HT1080 (cell line): ENCODE data around the gene KCTD21. TPM values are rescaled to one million over a fixed set of nuclear protein-coding genes. Genes with fewer than 3 reads are reported as not detected.
"Not testable (repeated sequence)": the region's sequence is repeated elsewhere in the genome, so short reads cannot be mapped to it uniquely, and the experiment has no call there.

Experiments
- DNase-seq: peaks from one replicate; pipeline ENCODE4 v3.0.0-alpha.2; 2015; ENCODE audit warnings: low read depth
- total RNA-seq: library from RNA; depleted of rRNA; stranded (reverse); fragments of >200 nt; shearing (Covaris generic); gene quantifications from 2 replicates; pipeline ENCODE4 v1.2.3, GENCODE V29; 2014

The KCTD21 gene
- total RNA-seq, 1 experiment from 2014 or later, result 7.5 TPM

DNA sequence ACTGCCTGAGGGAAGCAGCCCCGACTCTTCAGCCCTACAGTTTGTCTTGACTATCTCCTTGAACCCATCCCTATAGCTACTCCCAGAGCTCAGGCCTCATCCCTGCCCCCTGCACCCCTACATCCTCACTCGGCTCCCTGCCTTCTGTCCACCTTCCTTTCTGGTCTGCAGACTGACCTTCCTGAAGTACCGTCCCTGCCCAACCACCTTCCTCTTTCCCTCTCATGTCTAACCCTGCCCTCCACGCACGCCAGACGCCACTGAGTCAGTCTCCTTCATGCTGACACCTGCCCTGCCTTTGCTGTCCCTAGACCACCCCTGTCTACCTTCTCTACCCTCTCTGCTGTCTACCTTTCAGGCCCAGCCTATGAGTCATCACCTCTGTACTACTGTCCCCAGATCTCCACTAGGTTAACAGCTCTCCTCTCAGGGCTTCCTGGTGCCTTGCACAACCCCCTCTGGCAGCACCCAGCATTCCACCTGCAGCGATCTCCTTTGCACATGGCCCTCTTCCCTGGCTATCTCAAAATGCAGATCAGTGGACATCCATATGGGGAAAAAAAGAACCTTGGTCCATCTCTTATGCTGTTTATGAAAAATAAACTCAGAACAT lies 8.9 kb downstream of the KCTD21 start:
- no peak for DNase-seq

DNA sequence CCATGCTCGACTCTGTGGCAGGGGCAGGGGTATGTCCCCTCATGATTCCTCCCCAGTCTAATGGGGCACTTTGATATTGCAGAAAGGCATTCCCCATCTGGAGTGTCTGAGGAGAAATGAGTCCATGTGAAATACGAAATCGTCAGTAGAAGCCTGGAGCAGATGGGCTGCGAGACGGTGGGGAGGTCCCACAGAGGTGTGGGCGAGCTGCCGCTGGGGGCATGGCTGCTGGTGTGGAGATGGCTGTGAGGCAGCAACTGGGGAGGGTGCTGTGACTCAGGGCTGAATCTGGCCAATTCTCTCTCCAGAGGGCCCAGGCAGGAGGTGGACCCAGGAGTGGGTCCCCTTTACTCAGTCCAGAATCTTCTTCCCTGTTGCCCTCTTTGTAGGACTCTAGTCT lies 11.2 kb downstream of the KCTD21 start:
- DNase-seq, result no peak

DNA sequence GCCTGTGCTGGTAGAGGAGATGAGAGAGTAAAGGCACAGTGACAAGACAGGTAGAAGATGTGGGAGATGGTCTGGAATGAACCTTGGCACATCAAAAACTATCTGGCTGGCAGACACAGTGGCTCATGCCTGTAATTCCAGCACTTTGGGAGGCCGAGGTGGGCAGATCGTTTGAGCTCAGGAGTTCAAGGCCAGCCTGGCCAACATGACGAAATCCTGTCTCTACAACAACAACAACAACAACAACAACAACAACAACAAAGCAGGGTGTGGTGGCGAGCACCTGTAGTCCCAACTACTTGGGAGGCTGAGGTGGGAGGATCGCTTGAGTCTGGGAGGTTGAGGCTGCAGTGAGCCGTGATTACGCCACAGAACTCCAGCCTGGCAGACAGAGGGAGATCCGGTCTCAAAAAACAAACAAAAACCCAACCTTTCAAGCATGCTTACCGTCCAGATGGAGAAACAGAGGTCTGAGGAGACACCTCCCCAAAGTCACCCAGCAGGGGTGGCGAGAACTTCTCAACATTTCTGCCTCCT lies 11.8 kb downstream of the KCTD21 start:
- DNase-seq, result no peak

DNA sequence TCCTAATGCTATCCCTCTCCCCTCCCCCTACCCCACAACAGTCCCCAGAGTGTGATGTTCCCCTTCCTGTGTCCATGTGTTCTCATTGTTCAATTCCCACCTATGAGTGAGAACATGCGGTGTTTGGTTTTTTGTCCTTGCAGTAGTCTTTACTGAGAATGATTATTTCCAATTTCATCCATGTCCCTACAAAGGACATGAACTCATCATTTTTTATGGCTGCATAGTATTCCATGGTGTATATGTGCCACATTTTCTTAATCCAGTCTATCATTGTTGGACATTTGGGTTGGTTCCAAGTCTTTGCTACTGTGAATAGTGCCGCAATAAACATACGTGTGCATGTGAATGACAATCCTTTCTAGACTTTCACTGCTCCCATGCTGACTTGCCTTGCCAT lies 12.6 kb downstream of the KCTD21 start:
- not testable (repeated sequence) for DNase-seq

DNA sequence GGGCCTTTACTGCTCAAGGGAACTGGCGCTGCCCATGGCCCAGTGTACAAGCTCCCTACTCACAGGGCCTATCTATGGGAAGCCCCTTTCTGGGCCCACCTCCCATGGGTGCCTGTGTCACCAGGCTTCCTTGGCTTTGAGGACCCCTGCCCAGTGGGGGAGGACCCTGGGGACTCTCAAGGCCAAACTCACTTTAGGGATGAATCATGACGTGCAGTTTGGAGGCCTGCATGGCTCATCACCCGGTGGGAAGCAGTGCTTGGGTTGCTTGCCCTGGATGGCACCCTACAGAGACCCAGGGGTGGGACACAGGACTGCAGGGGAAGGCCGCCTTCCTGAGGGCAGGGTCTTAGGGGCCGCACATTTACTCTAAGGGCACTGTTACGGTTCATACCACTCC lies 16.5 kb downstream of the KCTD21 start:
- DNase-seq, result no peak

DNA sequence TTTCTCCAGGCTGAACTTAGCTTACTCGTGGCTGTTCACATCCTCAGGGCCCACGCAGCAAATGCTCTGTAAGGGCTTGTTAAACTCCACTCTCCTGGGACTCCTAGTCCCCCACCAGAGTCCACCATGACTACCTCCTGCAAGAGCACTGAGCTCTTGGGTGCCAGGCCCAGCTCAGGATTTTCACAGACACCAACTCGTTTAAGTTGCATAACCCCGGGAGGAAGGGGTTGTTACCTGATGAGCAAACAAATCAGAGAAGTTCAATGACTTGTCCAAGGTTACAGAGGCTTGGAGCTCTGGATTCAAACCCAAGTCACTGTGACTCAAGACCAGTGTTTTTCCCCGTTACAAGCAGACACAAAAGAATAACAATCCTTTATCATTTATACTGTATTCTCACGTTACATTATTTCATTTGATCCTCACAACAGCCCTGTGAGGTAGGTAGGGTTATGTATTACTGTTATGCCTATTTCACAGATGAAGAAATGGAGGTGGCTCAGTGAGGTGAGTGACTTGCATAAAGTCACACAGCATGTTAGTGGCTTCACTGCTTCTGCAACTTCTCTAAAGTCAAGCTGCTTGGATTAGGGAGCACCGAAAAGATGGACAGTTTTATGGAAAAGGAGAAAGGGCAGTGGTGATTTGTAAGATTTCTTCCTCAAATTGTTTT lies 17.4 kb downstream of the KCTD21 start:
- DNase-seq, result no peak

DNA sequence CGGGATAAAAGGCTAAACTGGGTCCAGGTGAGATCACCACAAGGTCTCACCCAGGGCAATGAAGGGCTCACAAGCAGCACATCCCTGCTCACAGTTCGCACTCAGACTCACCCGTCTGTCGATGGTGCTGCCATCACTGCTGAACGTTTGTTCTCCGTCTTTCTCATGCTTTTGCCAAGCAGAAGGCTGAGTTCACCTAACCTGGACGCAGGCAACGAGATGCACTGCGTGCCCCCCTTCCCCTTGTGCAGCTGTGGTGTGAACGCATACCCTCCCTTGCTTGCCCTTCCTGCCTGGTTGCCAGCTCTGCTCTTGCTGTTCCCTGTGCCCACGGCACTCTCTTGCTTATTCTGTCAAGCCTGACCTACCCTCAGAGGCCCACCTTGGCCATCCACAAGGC lies 18.0 kb downstream of the KCTD21 start:
- no peak for DNase-seq

DNA sequence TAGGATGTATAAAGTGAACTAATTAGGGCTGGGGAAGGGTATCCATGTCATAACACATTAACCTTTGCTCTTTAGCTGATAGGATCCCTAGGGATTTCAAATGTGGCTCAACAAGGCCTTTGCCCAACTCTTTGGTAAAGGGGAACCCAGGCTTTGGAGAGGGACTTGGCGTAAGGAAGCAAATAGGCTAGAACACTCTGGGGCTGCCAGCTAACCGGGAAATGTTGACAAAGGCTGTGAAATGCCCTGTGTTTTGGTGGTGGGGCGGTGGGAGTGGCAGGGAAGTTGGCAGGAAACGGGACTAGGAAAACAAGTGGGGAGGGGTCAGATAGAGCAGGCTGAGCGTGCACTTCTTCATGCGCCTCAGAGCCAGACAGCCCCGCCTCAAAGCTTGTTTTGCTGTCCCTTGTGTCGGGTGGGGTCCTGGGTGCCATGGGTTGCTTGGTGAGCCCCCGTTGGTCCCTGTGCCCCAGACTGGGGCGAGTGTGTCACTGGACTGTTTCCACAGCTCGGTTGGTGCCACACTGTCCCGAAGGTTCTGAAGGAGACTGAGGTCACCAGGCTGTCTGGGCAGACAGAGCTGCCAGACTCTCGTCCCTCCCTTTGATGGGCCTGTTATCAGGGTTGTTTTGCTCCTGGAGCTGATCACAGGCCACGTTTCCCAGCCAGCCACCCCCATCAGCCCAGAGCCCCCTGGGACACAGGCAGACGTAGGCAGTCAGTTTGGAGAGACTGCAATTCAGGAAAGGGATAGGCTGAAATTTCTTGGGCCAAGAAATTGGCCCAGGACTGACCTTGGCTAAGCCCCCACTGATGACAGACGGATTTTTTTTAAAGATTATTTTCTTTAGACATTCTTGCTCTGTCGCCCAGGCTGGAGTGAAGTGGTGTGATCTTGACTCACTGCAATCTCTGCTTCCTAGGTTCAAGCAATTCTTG lies 19.6 kb downstream of the KCTD21 start:
- no peak for DNase-seq

DNA sequence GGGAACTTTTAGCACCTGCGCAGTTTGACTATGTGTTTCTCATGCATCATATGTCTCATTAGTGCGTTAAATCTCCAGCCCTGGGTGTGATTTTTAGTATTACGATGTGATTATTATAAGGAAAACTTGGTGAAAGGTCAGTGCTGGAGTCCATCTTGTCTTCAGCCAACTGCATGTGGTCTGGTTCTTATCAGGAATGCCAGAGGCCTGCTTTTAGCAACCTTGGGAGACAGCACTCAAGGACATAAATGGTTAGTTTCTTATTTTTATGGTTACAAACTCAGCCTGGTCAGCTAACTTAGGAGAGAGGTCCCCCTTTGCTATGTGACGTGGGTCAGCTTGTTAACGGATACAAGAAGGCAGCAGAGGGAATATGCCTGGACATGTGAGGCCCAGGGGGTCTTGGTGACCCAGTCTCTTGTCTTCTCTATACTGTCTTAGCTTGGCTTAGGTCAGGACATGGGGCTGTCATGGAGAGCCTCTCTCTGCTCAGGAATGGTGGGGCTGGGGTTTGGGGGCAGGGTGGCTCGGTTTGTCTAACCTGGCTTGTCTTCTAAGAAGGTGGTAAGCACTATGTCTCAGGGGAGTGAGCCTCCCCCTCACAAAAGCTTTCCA lies 21.5 kb downstream of the KCTD21 start:
- DNase-seq, result no peak

DNA sequence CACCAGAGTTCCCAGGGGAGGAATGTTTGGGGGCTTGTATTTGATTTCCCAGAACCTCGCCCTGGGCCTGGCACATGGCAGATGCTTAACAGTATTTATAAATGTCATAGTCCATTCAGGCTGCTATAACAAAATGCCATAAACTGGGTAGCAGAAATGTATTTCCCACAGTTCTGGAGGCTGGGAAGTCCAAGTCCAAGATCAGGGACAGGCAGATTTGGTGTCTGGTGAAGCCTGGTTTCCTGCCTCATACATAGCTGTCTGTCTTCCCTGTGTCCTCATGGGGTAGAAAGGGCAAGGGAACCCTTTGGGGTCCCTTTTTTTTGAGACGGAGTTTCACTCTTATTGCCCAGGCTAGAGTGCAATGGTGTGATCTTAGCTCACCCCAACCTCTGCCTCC lies 24.0 kb downstream of the KCTD21 start:
- no peak for DNase-seq

DNA sequence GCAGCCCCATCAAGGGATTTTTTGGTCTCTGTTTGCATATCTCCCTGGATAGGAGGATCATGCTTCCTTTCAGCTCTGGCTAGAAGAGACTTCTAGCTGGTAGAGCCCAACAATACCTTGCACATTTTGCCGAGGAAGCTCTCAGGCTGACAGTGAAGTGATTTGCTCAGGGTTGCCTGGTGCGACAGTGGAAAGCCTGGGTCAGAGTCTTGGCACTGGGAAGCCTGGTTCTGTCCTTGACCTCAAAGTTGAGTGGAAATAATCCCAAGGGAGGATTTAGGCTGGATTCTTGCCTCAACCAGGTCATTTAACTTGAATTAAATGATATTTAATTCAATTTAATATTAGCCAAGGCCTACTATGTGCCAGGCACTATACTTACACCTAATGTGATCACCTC lies 24.6 kb downstream of the KCTD21 start:
- DNase-seq, result no peak

DNA sequence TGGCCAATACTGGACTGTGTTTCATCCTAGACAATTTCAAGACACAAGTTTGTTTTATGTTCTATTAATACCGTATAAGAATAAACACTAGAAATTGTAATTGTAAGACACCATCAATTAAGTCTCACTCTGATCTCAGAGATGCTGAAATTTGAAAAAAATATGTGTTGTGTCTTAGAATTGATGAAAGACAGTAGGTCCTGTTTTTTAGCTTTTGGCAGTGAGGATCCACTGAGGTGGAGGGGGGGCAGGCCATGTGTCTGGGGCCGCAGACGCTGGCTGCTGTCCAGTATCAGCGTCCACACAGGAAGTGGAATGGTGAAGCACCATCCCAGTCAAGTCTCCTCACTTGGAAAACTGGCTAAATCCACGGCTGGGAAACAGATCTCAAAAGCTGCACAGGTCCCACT lies 26.5 kb downstream of the KCTD21 start:
- DNase-seq, result peak; percentile 18

DNA sequence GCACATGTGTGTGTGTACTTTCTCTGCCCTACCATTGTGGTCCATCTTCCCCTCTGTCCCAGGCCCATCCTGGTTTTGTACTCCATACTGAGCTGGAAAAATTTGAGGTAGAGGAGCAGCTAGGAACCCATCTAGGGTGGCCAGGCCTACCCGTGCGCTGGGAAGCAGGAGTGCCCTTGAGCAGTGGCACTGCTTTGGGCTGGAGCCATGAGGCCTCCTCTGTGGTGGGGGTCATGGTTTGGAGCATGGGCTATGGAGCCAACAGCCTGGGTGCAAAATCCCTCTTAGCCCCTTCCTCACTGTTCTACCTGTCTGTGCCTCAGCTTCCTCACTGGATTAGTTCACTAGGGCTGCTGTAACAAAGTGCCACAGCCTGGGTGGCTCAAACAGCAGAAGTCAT lies 27.1 kb downstream of the KCTD21 start:
- DNase-seq, result no peak

DNA sequence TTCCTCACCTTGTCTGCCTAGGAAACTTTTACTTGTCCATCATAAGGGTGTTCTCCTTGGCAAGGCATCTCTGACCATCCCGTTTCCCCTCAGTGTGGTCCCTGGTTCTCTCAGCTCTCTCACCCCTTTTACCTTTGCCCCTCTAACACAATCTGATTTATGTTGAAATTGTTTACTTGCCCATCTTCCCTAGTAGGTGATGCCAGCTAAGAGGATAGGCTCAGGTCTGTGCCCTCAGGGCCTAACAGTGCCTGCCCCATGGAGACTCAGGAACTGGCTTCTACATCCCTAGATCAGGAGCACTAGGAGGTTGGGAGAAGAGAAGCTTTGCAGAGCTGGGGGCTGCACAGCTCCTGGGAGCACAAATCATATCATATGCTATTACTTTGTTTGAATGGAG lies 27.9 kb downstream of the KCTD21 start:
- no peak for DNase-seq

DNA sequence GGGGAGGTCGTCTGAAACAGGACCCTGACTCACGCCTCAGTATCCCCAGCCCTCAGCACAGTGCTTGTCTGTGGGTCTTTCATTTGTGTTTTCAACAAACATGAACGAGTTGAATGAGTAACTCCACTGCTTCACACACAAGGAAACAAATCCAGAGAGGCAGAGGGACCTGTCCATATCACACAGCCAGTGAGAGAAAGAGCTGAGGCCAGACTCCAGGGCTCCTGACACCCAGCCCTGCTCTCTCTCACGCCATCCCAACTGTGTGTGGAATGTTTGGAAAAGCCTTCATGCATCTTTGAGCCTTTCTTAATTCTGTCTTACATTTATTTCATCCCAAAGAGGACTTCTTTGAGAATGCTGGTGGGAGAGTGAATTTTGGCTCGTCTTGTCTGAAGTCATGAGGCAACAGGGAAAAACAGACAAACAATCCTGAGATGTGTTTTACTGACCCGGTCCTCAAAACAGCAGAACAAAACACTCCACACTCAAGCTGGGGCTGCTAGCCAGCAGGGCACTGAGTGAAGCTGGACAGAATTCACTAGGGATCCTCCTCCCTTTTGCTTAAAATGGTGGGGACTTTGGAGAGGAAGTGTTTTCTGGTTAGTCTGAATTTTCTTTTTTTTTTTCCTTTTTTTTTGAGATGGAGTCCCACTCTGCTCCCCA lies 29.3 kb downstream of the KCTD21 start:
- DNase-seq, result no peak

DNA sequence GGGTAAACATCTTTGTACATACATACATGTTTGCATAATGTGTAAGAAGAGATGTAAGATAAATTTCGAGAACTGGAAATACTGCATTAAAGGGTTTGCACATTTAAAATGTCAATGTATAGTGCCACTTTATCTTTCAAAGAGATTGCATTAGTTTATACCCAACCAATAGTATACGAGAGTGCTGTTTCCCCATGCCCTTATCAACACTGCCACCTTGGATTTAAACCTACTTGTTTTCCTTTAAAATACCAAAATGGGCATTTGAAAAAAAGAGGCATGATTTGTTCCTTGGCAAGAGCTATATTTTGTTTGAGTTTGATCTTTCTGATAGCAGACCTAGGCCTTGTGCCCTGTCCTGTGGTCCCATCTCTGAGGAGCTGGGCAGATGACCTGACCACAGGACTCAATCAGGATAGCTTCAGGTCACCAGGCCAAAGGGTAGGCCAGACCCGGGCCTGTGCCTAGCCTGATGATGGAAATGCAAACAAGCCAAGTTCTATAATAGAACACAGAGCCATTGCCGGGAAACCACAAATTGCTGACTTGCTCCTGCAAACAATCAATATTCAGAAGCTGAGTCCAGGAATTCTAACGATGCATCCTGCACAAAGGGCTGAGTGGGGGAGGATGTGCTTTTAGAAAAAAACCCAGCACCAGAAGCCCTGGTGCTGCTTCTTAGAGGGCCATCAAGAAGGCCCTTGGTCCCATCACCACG lies 32.1 kb downstream of the KCTD21 start:
- no peak for DNase-seq

DNA sequence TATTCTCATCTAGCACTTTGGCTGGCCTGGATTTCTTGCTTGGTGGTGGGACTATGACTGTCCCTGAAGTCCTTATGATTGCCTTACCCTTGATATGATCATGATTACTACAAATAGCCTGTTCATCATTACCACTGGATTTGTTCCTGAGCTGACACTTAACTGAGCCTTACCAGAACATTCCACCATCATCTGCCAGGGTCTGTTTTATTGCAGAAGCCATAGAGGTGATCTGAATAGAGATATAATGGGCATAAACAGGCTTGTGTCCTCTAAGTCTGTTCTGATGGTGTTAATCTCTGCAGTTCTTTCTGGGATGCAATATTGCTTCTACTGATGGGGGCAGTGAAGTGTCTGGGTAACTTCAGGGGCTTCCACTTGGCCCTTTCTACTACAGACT lies 36.6 kb downstream of the KCTD21 start:
- no peak for DNase-seq

DNA sequence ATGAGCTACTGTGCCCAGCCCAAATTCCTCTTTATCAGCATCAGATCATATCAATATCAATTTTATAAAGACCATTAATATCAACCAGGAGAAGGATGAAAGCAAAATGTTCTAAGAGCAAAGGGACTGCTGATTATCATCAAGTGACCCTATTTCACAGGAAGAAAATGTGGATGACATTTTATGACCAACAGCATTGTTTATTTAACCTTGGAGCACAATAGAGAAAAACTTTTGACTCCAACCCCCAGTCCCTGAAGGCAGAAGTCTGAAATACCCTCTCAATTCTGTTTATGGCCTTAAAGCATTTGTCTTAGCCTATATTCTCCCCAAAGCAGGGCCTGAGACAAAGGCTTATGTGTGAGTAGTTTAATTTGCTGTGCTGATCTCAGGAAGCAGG lies 37.7 kb downstream of the KCTD21 start:
- no peak for DNase-seq

DNA sequence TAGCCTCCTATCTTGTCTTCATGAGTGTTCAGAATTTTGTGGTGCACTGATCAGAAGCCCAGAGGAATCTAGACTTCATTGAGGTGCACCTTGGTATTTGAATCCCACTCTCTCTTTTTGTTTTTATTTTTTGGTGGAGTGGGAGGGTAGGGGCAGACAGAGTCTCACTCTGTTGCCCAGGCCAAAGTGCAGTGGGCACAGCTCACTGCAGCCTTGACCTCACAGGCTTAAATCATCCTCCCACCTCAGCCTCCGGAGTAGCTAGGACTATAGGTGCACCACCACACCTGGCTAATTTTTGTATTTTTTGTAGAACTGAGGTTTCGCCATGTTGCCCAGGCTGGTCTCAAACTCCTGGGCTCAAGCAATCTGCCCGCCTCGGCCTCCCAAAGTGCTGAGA lies 38.1 kb downstream of the KCTD21 start:
- DNase-seq, result no peak

DNA sequence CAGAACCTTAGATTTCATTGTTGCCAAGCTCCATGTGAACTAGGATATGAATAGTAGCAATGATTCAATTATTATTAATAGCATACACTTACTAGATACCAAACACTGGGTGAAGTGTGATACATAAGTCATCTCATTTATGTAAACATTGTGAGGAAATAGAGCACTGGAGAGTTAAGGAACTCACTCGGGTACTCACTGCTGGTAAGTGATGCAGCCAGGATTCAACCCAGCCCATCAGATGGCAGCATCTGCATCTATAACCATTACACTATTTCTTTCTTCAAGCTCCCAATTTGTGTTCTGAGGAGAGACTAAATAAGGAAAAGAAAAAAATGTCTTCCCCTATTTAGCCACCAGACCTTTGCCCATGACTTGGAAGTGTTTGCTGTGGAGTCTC lies 38.8 kb downstream of the KCTD21 start:
- DNase-seq, result peak; percentile 39
